ES-I3 (cell line): ENCODE data around the gene SH2D1A.
"Not testable (repeated sequence)": the region's sequence is repeated elsewhere in the genome, so short reads cannot be mapped to it uniquely, and the experiment has no call there.

Experiments used
- H3K36me3 ChIP-seq: 2 replicates; pipeline ENCODE4 v1.6.1; 2013; ENCODE audit warnings: mild to moderate bottlenecking, low read length, control low read depth, moderate library complexity; ENCODE audit not compliant: insufficient read depth
- H3K4me1 ChIP-seq: 2 replicates; pipeline ENCODE4 v1.6.1; 2013; ENCODE audit warnings: mild to moderate bottlenecking, control low read depth, low read length; ENCODE audit not compliant: insufficient read depth
- H3K9ac ChIP-seq: 2 replicates; pipeline ENCODE4 v1.6.1; 2013; ENCODE audit warnings: low read depth, mild to moderate bottlenecking, low read length, moderate library complexity
- H3K9me3 ChIP-seq: 2 replicates; pipeline ENCODE4 v1.6.1; 2013; ENCODE audit warnings: mild to moderate bottlenecking, low read length, moderate library complexity; ENCODE audit not compliant: control insufficient read depth, insufficient read depth

The SH2D1A gene

DNA sequence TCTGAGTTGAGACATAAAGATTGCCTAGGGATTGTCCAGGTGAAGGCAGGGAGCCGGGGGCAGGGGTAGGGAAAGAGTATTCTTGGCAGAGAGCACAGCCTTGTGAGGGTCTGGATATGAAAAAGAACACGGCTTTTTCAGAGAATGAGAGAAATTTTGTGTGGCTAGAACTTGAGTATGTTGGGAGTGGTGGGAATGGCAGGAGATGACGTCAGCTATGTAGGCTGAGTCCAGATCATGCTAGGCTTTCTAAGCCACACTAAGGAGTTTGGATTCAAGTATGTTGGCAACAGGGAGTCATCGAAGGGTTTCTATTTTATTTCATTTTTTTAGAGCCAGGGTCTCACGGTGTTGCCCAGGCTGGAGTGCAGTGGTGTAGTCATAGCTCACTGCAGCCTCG is 40.0 kb downstream of the SH2D1A start:
- Histone ChIP-seq H3K4me1 (no peaks in the 10 kb centered on the region), H3K9me3 (no peaks in the 10 kb centered on the region), H3K36me3 (no peaks in the 10 kb centered on the region; the same call in 1 of the 2 replicates), H3K9ac (no peak overlapping the region)

GRCh38 chrX:124388562-124388961 is 42.2 kb downstream of the SH2D1A start:
- no peak overlapping the region for H3K9ac ChIP-seq
- no peaks in the 10 kb centered on the region for H3K4me1 ChIP-seq
- no peaks in the 10 kb centered on the region for H3K9me3 ChIP-seq
- H3K36me3 ChIP-seq: no peaks in the 10 kb centered on the region; the same call in 1 of the 2 replicates

GRCh38 chrX:124392794-124393193 is 46.4 kb downstream of the SH2D1A start:
- Histone ChIP-seq H3K9me3 (no peaks in the 10 kb centered on the region), H3K4me1 (no peaks in the 10 kb centered on the region), H3K9ac (no peak overlapping the region), H3K36me3 (no peaks in the 10 kb centered on the region; the same call in 1 of the 2 replicates)

- no peaks in the 10 kb centered on the region for H3K9me3 ChIP-seq
- no peaks in the 10 kb centered on the region; the same call in 1 of the 2 replicates for H3K36me3 ChIP-seq
- no peak overlapping the region for H3K9ac ChIP-seq
- H3K4me1 ChIP-seq: no peaks in the 10 kb centered on the region
These were observed 46.9 kb downstream of the SH2D1A start for GRCh38 chrX:124393238-124393637.

DNA sequence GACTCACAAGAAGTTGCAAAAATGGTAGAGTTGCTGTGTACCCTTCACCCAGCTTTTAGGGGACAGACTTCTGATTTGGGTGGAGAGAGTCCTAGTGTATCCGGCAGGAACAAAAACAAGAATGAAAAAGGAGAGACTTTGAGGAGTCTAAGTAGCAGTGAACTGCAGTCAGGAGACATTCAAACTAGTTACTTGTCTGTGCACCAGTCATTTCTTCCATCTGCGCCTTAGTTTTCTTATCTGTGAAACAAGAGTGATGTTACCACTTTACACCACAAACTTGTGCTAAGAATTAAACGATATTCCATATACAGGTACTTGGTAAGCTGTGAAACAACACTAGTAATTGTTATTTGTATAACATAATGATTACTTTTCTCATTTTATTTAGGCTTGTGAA is 47.3 kb downstream of the SH2D1A start:
- H3K36me3 ChIP-seq: no peaks in the 10 kb centered on the region; the same call in 1 of the 2 replicates
- H3K9me3 ChIP-seq: no peaks in the 10 kb centered on the region
- H3K4me1 ChIP-seq: no peaks in the 10 kb centered on the region
- H3K9ac ChIP-seq: no peak overlapping the region

- no peaks in the 10 kb centered on the region for H3K4me1 ChIP-seq
- no peak overlapping the region for H3K9ac ChIP-seq
- H3K9me3 ChIP-seq: no peaks in the 10 kb centered on the region
- H3K36me3 ChIP-seq: no peaks in the 10 kb centered on the region; the same call in 1 of the 2 replicates
These were observed 49.0 kb downstream of the SH2D1A start for GRCh38 chrX:124395145-124395880.

DNA sequence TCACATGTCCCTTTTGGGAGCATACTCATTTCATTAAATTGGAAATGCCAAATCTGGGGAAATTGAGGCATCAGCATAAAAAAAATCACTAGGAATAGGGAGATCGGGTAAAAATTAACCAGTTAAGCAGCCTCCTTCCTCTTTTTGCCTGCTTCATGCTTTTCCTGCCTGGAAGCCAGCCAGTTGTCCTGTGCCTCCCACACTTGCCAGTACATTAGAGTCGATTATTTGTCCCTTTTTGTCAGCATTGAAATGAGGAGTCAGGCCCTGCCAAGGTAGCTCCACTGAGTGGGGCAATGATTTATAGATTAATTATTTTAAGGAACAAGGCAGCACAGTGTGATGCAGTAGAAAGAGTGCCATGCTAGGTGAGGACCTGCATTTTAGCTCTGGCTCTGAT is 55.3 kb downstream of the SH2D1A start:
- H3K36me3 ChIP-seq: no peaks in the 10 kb centered on the region
- no peaks in the 10 kb centered on the region for H3K4me1 ChIP-seq
- H3K9ac ChIP-seq: no peak overlapping the region
- H3K9me3 ChIP-seq: no peaks in the 10 kb centered on the region

DNA sequence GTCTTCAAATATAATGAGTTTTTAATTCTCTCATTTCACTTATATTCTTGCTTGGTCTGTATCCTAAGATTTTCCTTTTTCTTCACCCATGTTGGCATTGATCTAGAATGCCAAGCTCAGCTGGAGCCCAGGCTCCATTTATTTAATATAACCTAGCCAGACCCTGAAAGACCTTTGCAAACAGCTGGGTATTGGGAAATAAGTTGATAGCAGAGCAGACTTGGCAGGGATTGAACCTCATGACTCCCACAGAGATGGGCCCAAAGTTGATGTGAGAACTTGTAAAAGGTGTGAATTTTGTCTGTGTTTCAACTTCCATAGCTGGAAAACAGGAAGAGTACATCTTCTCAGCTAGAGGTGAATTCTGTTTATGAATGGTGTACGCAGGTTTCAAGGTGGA is 59.5 kb downstream of the SH2D1A start:
- H3K9me3 ChIP-seq: no peaks in the 10 kb centered on the region
- no peaks in the 10 kb centered on the region for H3K4me1 ChIP-seq
- no peak overlapping the region for H3K9ac ChIP-seq
- no peaks in the 10 kb centered on the region for H3K36me3 ChIP-seq

GRCh38 chrX:124406294-124407014 is 60.1 kb downstream of the SH2D1A start:
- Histone ChIP-seq H3K9me3 (no peaks in the 10 kb centered on the region), H3K9ac (no peak overlapping the region), H3K4me1 (no peaks in the 10 kb centered on the region), H3K36me3 (no peaks in the 10 kb centered on the region)

GRCh38 chrX:124407226-124407625 is 60.9 kb downstream of the SH2D1A start:
- Histone ChIP-seq H3K9me3 (no peaks in the 10 kb centered on the region), H3K36me3 (no peaks in the 10 kb centered on the region), H3K9ac (no peak overlapping the region), H3K4me1 (no peaks in the 10 kb centered on the region)

DNA sequence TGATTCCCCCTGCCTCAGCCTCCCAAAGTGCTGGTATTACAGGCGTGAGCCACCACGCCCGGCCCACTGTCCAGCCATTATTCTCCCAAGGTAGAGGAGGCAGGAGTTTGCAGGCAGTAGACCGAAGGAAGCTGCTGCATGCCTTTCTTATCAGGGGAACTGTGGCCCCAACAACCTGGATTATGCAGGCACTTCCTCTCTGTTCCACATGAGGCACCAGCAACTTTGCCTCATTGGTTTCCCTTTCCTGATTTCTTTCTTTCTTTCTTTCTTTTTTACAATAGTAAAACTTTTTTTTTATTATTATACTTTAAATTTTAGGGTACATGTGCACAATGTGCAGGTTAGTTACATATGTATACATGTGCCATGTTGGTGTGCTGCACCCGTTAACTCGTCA is 62.0 kb downstream of the SH2D1A start:
- not testable (repeated sequence) for H3K9ac ChIP-seq, H3K36me3 ChIP-seq, H3K4me1 ChIP-seq, H3K9me3 ChIP-seq

DNA sequence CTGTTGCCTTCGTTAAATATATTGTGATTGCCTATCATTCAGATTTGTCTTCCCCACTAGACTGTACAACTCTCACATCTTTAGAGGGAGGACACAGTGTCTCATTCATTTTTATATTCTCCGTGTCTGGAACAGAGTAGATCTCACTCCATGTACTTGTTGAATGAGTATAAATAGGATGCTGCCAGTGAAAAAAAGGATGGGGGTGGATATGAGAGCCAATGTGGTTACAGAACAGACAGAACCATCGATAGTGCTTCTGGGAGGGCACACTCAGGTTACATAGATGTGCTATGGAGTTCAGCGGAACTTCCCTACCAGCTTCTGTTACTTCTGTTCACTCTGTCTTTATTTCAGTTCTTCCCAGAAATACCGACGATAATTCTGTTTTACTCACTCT is 66.9 kb downstream of the SH2D1A start:
- H3K4me1 ChIP-seq: no peaks in the 10 kb centered on the region
- no peaks in the 10 kb centered on the region for H3K36me3 ChIP-seq
- no peaks in the 10 kb centered on the region for H3K9me3 ChIP-seq
- no peak overlapping the region for H3K9ac ChIP-seq

GRCh38 chrX:124414281-124414680 is 67.9 kb downstream of the SH2D1A start:
- no peaks in the 10 kb centered on the region for H3K9me3 ChIP-seq
- H3K4me1 ChIP-seq: no peaks in the 10 kb centered on the region
- no peaks in the 10 kb centered on the region for H3K36me3 ChIP-seq
- no peak overlapping the region for H3K9ac ChIP-seq

DNA sequence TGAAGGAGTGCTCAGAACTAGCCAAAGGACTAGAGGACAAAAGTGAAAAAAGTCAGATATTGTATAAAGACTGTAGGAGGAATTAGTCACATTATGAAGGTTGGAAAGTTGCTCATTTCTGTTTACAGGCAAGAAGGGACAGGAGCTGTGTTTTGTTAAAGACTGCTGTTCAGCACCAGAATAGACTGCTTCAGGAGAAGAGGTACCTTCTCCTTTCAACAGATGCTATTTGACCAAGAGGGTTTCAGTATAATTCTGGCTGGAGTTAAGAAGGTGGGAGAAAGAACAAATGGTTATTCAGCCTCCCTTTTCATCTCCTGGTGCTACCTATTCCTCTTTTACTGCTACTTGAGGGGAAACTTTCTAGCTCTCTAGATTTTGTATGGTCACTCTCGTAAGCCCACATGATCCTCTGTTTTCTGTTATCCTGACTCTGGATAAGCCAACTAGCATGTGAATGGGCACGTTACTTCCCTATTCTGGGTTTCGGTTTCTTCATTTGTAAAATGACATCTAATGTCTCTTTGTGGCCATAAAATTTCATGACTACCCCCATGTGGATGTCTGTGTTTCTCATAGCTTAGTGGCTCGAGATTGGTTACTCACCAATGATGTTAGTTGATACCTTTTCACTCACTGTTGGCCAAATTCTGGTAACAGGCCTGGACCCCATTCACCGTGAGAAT is 68.9 kb downstream of the SH2D1A start:
- peaks cover 6% of the 10 kb centered on the region; the same call in 1 of the 2 replicates for H3K4me1 ChIP-seq
- H3K9me3 ChIP-seq: no peaks in the 10 kb centered on the region
- H3K9ac ChIP-seq: no peak overlapping the region
- H3K36me3 ChIP-seq: no peaks in the 10 kb centered on the region
